Measurements from ENCODE around the gene CYTH2.
"Not testable (repeated sequence)": the region's sequence is repeated elsewhere in the genome, so short reads cannot be mapped to it uniquely, and the experiment has no call there.

CYTH2 gene

DNA sequence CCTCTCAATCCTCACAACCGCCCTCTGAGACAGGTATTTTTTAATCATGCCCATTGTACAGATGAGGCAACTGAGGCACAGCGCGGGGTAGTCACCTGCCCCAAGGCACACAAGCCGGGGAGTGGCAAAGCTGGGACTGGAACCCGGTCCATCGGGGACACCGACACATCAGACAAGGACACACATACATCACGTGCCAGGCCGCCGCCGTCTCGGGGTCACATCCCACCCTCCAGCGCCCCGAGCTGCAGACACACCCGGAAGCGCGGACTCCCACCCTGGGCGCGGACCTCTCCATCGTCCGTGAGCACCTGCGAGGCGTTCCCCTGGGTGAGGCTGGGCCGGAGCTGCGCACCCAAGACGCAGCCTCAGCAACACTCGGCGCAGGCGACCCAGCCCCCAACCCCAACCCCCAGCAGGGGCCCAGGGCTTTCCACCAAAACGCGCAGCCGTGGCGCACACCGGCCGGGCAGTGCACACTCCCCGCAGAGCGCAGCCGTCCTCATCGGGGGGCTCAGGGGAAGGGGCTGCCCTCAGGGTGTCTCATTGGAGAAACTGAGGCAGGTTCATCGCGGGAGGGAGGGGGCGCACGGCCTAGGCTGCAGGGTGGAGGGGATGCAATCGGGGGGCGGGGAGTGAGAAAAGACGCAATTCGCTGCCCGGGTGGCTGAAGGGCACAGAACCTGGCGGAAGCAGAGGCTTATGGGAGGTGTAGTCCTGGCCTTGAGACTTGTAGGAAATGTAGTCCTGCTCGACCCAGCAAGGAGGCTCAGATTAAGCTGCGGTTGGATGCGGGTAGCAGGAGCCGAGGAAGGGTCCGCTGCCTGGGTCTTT lies 44.3 kb downstream of the CYTH2 start:
- FAIRE-seq: no peak
- no peak for TF ChIP-seq POLR2A (IDR thresholded peaks at IDR 0.05; ENCODE audit: low read depth, low read length)
- DNase-seq (ENCODE audit: insufficient read length, low spot score): peak; percentile 70

DNA sequence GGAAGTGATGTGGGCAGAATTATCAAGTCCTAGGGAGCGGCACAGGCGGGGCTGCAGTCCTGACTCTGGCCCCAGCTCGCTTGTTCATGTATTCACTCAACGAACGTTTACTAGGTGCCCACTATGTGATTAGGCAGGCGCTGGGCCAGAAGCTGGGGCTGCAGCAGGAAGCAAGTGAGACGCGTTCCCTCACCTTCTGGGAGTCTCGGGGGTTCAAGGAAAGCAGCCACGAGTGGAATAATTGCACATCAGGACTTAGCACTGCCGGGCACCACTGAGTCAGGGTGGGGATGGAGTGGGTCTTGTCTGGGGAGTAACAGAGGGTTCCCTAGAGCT lies 44.9 kb downstream of the CYTH2 start:
- DNase-seq (ENCODE audit: insufficient read length, low spot score) (no peak), FAIRE-seq (no peak)
- TF ChIP-seq POLR2A (IDR thresholded peaks at IDR 0.05; ENCODE audit: low read depth, low read length): no peak

DNA sequence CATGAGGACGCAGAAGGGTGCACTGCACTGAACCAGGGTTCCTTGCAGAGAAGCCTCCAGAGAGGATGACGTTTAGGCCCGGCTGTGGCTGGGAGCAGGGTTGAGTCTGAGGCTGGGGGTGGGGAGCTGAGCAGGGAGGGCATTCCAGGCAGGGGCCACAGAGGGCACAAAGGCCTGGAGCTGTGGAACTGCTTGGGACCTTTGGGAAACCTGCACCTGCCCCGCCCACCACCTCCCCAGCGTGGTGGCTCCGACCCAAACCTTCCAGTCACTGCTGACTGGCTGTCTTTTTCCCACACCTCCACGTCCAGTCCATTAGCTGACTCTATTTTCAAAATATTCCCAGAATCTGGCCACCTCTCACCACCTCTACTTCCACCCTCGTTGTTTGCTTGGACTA lies 47.4 kb downstream of the CYTH2 start:
- no peak for TF ChIP-seq POLR2A (IDR thresholded peaks at IDR 0.05; ENCODE audit: low read depth, low read length)
- no peak for FAIRE-seq
- no peak for DNase-seq (ENCODE audit: insufficient read length, low spot score)

DNA sequence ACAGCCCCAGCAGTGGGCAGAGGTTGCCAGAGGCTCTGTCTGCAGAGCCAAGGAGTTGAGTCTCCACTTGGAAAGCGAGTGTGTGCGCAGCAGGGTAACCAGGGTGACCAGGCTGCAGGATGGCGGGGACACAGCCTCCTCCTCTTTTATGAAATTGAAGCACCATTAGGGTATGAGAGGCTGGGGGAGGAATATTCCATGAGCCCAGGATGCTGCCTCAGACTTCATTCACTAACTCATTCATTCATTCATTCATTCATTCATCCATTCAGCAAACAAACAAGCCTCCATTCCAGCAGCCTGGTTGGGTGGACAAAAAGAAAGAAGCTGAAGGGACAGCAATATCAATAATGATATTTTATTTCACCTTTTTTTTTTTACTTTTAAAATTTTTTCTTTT lies 49.0 kb downstream of the CYTH2 start:
- FAIRE-seq: no peak
- TF ChIP-seq POLR2A (IDR thresholded peaks at IDR 0.05; ENCODE audit: low read depth, low read length): no peak
- no peak for DNase-seq (ENCODE audit: insufficient read length, low spot score)

DNA sequence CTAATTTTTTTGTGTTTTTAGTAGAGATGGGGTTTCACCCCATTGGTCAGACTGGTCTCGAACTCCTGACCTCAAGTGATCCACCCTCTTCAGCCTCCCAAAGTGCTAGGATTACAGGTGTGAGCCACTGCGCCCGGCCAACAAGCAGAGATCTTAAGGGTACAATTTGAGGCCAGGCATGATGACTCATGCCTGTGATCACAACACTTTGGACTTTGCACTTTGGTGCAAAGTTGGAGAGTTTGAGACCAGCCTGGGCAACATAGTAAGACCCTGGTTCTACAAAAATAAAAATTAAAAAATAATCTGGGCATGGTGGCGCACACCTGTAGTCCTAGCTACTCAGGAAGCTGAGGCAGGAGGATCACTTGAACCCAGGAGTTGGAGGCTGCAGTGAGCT lies 50.3 kb downstream of the CYTH2 start:
- FAIRE-seq; DNase-seq (ENCODE audit: insufficient read length, low spot score): not testable (repeated sequence)

DNA sequence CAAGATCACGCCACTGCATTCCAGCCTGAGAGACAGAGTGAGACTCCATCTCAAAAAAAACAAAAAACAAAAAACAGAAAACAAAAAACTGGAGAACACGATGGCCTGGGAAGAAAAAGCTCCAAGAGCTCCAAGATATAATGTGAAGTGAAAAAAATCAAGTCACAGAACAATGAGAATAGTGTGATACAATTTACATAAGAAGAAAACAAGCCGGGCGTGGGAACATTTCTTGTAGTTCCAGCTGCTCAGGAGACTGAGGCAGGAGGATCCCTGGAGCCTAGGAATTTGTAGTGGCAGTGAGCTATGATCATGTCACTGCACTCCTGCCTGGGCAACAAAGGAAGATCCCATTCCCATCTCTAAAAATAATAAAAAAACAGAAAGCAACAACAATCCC lies 51.0 kb downstream of the CYTH2 start:
- no peak for TF ChIP-seq POLR2A (IDR thresholded peaks at IDR 0.05; ENCODE audit: low read depth, low read length)
- DNase-seq (ENCODE audit: insufficient read length, low spot score) (no peak), FAIRE-seq (no peak)

DNA sequence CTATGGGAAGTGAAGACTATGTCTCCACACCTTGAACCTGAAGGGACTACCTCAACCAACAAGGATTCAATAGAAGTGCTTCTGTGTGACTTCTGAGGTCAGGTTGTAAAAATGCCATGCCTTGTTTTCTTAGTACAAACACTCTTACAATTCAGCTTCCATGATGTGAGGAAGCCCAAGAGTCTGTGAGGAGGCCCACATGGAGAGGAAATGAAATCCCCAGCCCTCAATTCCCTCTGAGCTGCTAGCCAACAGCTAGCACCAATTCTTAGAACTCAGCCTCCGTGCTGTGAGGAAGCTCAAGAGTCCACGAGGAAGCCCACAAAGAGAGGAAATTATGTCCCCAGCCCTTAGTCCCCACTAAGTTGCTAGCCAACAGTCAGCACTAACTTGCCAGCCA lies 55.1 kb downstream of the CYTH2 start:
- TF ChIP-seq POLR2A (IDR thresholded peaks at IDR 0.05; ENCODE audit: low read depth, low read length): no peak
- FAIRE-seq: no peak
- DNase-seq (ENCODE audit: insufficient read length, low spot score): no peak

DNA sequence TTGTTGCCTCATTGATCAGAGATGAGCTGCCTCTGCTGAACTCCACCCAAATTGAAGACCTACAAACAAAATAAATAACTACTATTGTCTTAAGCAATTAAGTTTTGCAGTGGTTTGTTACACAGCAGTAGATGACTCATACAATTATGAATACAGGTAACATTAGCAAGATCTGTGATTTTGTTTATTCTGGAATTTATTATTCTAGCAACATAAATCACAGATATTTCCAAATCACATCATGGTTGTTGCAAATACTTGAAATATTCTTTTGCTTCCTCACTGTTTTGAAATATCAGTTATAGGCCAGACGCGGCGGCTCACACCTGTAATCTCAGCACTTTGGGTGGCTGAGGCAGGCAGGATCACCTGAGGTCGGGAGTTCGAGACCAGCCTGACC lies 55.6 kb downstream of the CYTH2 start:
- no peak for TF ChIP-seq POLR2A (IDR thresholded peaks at IDR 0.05; ENCODE audit: low read depth, low read length)
- no peak for FAIRE-seq

DNA sequence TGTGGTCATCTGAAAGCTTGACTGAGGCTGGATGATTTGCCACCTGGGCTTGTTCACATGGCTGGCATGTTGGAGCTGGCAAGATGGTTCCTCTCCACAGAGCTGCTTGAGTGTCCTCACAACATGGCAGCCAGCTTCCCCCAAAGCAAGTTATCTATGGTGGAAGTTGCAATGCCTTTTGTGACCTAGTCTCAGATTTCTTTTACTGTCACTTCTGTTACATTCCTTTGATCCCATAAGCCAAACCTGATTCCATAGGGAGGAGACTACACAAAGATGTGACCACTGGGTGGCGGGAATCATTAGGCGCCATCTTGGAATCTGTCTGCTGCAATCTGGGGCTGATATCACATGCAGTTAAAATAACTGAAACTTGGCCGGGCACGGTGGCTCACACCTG lies 60.0 kb downstream of the CYTH2 start:
- no peak for TF ChIP-seq POLR2A (IDR thresholded peaks at IDR 0.05; ENCODE audit: low read depth, low read length)
- FAIRE-seq: no peak
- DNase-seq (ENCODE audit: insufficient read length, low spot score): no peak

More for the DNA sequence above, 55.6 kb downstream of the CYTH2 start:
- no peak for DNase-seq (ENCODE audit: insufficient read length, low spot score)

DNA sequence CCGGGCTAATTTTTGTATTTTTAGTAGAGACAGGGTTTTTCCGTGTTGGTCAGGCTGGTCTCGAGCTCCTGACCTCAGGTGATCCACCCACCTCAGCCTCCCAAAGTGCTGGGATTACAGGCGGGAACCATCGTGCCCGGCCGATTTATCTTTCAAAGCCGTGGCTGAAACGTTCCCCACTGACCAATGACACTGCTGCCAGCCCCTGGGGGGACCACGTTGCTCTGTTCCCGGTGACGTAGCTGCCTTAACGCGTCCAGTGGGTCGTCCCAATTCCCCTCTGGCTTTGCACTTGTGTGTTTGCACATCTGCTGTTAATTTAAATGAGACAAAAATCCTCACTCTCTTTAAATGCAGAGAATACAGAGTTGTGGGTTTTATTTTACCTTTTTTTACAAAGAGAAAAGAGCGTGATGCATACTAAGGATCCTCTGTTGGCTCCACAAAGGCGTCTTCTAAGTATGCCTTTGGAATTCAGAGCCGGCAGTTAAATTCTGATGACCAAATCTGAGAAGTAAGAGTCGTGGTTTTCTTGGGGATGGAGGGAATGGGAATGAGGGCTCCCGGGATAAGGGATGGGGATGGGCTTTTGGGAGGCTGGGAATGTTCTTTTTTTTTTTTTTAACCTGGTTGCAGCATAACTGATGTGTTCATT lies 61.0 kb downstream of the CYTH2 start:
- DNase-seq (ENCODE audit: insufficient read length, low spot score) (no peak), FAIRE-seq (no peak)
- no peak for TF ChIP-seq POLR2A (IDR thresholded peaks at IDR 0.05; ENCODE audit: low read depth, low read length)

DNA sequence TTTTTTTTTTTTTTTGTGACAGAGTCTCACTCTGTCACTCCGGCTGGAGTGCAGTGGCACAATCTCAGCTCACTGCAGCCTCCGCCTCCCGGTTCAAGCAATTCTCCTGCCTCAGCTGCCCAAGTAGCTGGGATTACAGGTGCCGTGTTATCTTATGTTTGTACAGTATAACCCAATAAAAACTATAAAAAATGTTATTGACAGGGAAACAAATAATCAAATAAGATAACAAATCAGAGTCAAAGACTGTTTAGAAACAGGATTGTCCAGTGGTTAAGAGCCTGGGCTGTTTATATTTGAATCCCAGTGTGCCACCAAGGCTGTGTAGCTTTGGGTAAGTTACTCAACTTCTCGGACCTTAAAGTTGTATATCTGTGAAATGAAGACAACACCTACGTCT lies 61.6 kb downstream of the CYTH2 start:
- no peak for TF ChIP-seq POLR2A (IDR thresholded peaks at IDR 0.05; ENCODE audit: low read depth, low read length)
- no peak for FAIRE-seq
- DNase-seq (ENCODE audit: insufficient read length, low spot score): no peak

Measured in H54 (cell line).